GM12878 (cell line): ENCODE data around the gene DDX4.

Source experiments
- ATF3 ChIP-seq: IDR thresholded peaks from 2 replicates; pipeline ENCODE4 v1.6.1; 2011; ENCODE audit warnings: low read depth, mild to moderate bottlenecking, low read length, moderate library complexity, borderline replicate concordance; ENCODE audit errors: extremely low read depth
- CEBPB ChIP-seq, 2 experiments: fragments of 150-350 bp in 1 of 2; IDR thresholded peaks; 2 replicates each; pipeline ENCODE4 v1.6.1; 2012 to 2014; ENCODE audit warnings: low read depth in 2 of 2, low read length in 2 of 2, borderline replicate concordance in 1 of 2, inconsistent platforms in 1 of 2
- CTCF ChIP-seq, 3 experiments: IDR thresholded peaks in 2 of 3; conservative IDR thresholded peaks in 1 of 3; 2 replicates each; pipeline ENCODE4 v1.5.1; 2011; ENCODE audit warnings: low read depth in 3 of 3, low read length in 3 of 3, mild to moderate bottlenecking in 3 of 3, control low read depth in 2 of 3, moderate library complexity in 2 of 3, inconsistent platforms in 1 of 3, mixed read lengths in 1 of 3; ENCODE audit not compliant: control insufficient read depth in 2 of 3, insufficient read depth in 1 of 3; ENCODE audit errors: extremely low read depth in 1 of 3
- EED ChIP-seq: sonication (generic); IDR thresholded peaks from 2 replicates; pipeline ENCODE4 v1.6.1; 2016; ENCODE audit warnings: antibody characterized with exemption, low read depth
- NKRF ChIP-seq: fragments of 450-650 bp; conservative IDR thresholded peaks from 2 replicates; pipeline ENCODE4 v1.6.1; 2017; ENCODE audit warnings: mild to moderate bottlenecking, moderate library complexity
- POLR2A ChIP-seq: IDR thresholded peaks from 2 replicates; pipeline ENCODE4 v1.6.1; 2011; ENCODE audit warnings: low read depth, mild to moderate bottlenecking, low read length
- POLR2AphosphoS5 ChIP-seq: IDR thresholded peaks from 2 replicates; pipeline ENCODE4 v1.6.1; 2011; ENCODE audit warnings: mild to moderate bottlenecking, low read length, inconsistent platforms
- RELA ChIP-seq: fragments of 450-650 bp; IDR thresholded peaks from 2 replicates; pipeline ENCODE4 v1.8.0; 2014; ENCODE audit warnings: borderline replicate concordance; ENCODE audit not compliant: partially characterized antibody
- REST ChIP-seq: IDR thresholded peaks from 2 replicates; pipeline ENCODE4 v1.6.1; 2012; ENCODE audit warnings: mild to moderate bottlenecking, low read depth, low read length
- SIX5 ChIP-seq: IDR thresholded peaks from 2 replicates; pipeline ENCODE4 v1.6.1; 2011; ENCODE audit warnings: mild to moderate bottlenecking, low read depth, low read length, moderate library complexity; ENCODE audit not compliant: severe bottlenecking
- SMC3 ChIP-seq: IDR thresholded peaks from 2 replicates; pipeline ENCODE4 v1.6.1; 2011; ENCODE audit warnings: low read length, improper control_type of control experiment, borderline replicate concordance
- SRF ChIP-seq, 2 experiments: IDR thresholded peaks; 2 replicates each; pipeline ENCODE4 v1.6.1; 2011; ENCODE audit warnings: low read depth in 2 of 2, low read length in 2 of 2, mild to moderate bottlenecking in 1 of 2, moderate library complexity in 1 of 2
- USF1 ChIP-seq: IDR thresholded peaks from 2 replicates; pipeline ENCODE4 v1.6.1; 2011; ENCODE audit warnings: borderline replicate concordance, low read depth, mild to moderate bottlenecking, moderate library complexity, mixed read lengths, low read length; ENCODE audit not compliant: insufficient read depth; ENCODE audit errors: extremely low read length
- ZNF24 ChIP-seq: fragments of 450-650 bp; IDR thresholded peaks from 2 replicates; pipeline ENCODE4 v1.6.1; 2017; ENCODE audit warnings: antibody characterized with exemption, mild to moderate bottlenecking

- TF ChIP-seq POLR2A (no peak), SMC3 (no peak), CTCF (IDR thresholded peaks at IDR 0.05 in 2 of 3, conservative IDR thresholded peaks at IDR 0.05 in 1 of 3; ENCODE audit: control insufficient read depth in 2 of 3, extremely low read depth in 1 of 3, insufficient read depth in 1 of 3, low read depth in 3 of 3, low read length in 3 of 3) (no peak), NKRF (no peak), SRF (IDR thresholded peaks at IDR 0.05; ENCODE audit: low read depth in 2 of 2, low read length in 2 of 2) (no peak), RELA (no peak), POLR2AphosphoS5 (no peak), ATF3 (no peak), REST (no peak), SIX5 (no peak), EED (no peak), USF1 (no peak), CEBPB (IDR thresholded peaks at IDR 0.05; ENCODE audit: borderline replicate concordance in 1 of 2, low read depth in 2 of 2, low read length in 2 of 2) (no peak), ZNF24 (no peak)
These were observed 30.4 kb downstream of the DDX4 start for GRCh38 chr5:55768279-55768678.
